ENCODE measurements around the gene PLCG2.
"Not testable (repeated sequence)": the region's sequence is repeated elsewhere in the genome, so short reads cannot be mapped to it uniquely, and the experiment has no call there.

Gene PLCG2

DNA sequence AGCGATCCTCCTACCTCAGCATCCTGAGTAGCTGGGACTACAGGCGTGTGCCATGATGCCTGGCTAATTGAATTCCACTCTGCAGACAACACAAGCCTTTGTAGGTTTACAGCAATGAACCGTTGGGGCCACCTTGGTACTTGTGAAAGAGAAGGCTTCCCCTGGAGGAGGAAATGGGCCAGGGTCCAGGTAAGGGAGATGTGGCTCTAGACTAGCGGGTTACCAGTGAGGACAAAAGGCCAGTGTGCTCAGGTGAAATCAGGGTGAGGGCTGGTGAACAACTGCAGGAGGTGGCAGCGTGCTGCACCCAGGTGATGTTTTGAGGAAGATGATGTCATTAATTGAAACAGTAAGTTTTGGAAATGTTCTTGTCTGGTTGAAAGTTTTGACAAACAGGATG lies 225.5 kb downstream of the PLCG2 start:
- ChIA-PET POLR2A (ENCODE audit: low non-redundant PET) (no interaction called here), CTCF (no interaction called here)
- H3K27ac ChIP-seq: no peak overlapping the region
- no peak for DNase-seq (ENCODE audit: low spot score)
- TF ChIP-seq, protein P1, sequence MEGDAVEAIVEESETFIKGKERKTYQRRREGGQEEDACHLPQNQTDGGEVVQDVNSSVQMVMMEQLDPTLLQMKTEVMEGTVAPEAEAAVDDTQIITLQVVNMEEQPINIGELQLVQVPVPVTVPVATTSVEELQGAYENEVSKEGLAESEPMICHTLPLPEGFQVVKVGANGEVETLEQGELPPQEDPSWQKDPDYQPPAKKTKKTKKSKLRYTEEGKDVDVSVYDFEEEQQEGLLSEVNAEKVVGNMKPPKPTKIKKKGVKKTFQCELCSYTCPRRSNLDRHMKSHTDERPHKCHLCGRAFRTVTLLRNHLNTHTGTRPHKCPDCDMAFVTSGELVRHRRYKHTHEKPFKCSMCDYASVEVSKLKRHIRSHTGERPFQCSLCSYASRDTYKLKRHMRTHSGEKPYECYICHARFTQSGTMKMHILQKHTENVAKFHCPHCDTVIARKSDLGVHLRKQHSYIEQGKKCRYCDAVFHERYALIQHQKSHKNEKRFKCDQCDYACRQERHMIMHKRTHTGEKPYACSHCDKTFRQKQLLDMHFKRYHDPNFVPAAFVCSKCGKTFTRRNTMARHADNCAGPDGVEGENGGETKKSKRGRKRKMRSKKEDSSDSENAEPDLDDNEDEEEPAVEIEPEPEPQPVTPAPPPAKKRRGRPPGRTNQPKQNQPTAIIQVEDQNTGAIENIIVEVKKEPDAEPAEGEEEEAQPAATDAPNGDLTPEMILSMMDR (conservative IDR thresholded peaks at IDR 0.05; ENCODE audit: low read depth): no peak

DNA sequence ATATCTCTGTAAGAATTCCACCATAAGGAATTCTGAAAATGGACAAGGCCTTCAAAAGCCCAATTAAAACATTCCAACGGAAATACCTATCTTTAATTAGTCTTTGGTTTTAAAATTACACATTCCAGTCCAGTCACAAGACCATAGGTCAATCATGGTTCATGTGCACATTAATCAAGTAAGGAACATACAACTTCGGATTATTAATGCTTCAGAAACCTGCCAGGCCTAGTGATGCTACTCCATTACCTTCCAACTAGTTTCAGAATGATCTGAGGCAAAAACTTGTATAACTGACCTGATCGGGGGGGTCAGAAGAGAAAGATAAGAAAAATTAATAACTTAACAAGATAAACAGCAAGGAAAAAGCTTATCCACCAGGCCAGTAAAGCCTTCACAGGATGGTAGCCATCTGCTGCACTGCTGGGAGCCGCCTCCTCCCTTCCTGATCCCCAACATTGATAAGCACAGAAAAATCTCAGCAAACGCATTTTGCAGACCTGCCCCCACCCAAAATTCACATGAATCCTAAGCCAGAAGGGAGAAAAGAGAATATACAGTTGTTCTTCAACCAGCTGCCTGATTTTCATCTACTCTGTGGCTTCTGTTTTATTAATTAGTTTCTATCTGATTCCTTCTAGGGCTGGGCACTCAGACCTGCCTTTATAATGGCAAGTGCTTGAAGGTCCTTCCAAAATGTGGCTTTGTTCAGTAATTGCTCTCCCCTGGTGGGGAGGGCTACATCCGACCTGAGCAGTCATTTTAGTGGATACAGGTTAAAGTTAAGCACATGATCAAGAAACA lies 226.1 kb downstream of the PLCG2 start:
- ChIA-PET POLR2A (ENCODE audit: low non-redundant PET) (no interaction called here), CTCF (no interaction called here)
- TF ChIP-seq, protein P1 (conservative IDR thresholded peaks at IDR 0.05; ENCODE audit: low read depth): no peak
- no peak overlapping the region for H3K27ac ChIP-seq
- DNase-seq (ENCODE audit: low spot score): no peak

DNA sequence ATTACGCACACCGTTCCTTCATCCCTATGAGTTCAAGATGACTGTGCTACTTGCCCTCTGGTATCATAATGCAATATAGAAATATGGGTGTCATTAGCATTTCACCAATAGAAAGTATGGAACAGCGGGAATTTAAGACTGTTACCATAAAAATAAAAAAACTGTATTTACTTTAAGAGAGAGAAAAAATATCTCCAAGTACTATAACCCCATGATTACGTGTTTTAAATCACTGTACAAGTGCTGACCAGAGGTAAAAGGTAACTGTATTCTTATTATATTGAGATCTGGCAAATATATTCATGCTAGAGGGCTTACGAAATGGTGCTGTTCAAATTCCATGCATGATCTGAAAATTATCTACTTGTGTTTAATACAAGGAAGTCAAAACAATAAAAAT lies 226.9 kb downstream of the PLCG2 start:
- CTCF ChIA-PET: no interaction called here
- no peak overlapping the region for H3K27ac ChIP-seq
- POLR2A ChIA-PET (ENCODE audit: low non-redundant PET): no interaction called here
- no peak for DNase-seq (ENCODE audit: low spot score)
- TF ChIP-seq, protein P1 (conservative IDR thresholded peaks at IDR 0.05; ENCODE audit: low read depth): no peak

DNA sequence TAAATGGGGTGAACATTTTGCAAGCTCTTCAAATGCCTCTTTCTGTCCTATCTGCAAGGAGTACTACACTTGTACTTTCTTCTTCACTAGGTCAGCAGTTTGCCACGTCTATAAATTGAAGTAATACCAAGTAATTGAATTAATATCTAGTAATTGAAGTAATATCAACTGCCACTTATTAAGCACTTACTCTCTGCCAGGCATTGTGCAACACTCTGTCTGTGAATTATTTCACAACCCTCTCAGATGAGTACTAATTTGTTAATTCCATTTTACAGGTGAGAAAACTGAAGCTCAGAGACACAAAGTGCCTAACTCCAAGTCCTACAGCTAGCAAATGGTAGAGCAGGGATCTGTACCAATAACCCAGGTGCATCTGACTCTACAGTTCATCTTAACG lies 228.1 kb downstream of the PLCG2 start:
- H3K27ac ChIP-seq: no peak overlapping the region
- CTCF ChIA-PET: interaction anchor here (1.0 kb wide), 1 partner anchor 9 kb away, joined by 3 read pairs; no protein-coding TSS in a partner anchor
- TF ChIP-seq, protein P1 (conservative IDR thresholded peaks at IDR 0.05; ENCODE audit: low read depth): no peak
- no peak for DNase-seq (ENCODE audit: low spot score)
- POLR2A ChIA-PET (ENCODE audit: low non-redundant PET): no interaction called here

DNA sequence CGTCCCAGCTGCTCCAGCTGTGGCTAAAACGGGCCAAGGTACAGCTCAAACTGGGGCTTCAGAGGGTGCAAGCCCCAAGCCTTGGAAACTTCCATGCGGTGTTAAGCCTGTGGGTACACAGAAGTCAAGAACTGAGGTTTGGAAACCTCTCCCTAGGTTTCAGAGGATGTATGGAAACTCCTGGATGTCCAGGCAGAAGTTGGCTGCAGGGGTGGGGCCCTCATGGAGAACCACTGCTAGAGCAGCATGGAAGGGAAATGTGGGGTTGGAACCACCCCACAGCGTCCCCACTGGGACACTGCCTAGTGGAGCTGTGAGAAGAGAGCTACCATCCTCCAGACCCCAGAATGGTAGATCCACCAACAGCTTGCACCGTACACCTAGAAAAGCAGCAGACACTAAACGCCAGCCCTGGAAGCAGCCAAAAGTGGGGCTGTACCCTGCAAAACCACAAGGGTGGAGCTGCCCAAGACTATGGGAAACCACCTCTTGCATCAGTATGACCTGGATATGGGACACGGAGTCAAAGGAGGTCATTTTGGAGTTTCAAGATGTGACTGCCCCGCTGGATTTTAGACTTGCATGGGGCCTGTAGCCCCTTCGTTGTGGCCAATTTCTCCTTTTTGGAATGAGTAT lies 230.0 kb downstream of the PLCG2 start:
- TF ChIP-seq, protein P1 (conservative IDR thresholded peaks at IDR 0.05; ENCODE audit: low read depth): no peak
- DNase-seq (ENCODE audit: low spot score): no peak
- ChIA-PET CTCF (no interaction called here), POLR2A (ENCODE audit: low non-redundant PET) (no interaction called here)
- H3K27ac ChIP-seq: no peak overlapping the region

DNA sequence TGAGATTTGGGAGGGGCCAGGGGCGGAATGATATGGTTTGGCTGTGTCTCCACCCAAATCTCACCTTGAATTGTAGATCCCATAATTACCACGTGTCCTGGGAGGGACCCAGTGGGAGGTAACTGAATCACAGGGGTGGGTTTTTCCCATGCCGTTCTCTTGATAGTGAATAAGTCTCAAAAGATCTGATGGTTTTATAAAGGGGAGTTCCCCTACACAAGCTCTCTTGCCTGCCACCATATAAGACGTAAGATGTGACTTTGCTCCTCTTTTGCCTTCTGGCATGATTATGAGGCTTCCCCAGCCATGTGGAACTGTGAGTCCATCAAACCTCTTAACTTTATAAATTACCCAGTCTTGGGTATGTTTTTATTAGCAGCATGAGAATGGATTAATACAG lies 230.7 kb downstream of the PLCG2 start:
- DNase-seq (ENCODE audit: low spot score); CTCF ChIA-PET; POLR2A ChIA-PET (ENCODE audit: low non-redundant PET); H3K27ac ChIP-seq: not testable (repeated sequence)

DNA sequence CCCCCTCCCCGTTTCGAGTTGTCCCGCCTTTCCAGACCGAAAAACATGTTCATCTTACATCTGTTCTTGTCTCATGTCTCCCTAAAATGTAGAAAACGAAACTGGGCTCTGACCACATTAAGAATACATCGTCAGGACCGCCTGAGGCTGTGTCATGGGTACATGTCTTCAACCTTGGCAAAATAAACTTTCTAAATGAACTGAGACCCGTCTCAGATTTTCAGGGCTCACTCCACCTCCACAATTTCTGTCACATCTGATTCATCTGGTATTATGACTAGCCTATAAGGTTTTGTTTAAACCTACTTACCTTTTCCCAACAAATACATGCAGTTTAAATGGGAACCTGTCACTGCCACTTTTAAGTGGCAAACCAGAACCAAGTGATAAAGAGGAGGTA lies 231.6 kb downstream of the PLCG2 start:
- TF ChIP-seq, protein P1 (conservative IDR thresholded peaks at IDR 0.05; ENCODE audit: low read depth): no peak
- CTCF ChIA-PET: interaction anchor here (0.7 kb wide), 1 partner anchor 10 kb away, joined by 4 read pairs; no protein-coding TSS in a partner anchor
- H3K27ac ChIP-seq: peak overlapping the region; percentile 48; the same call in 1 of the 2 replicates

More for the DNA sequence above, 231.6 kb downstream of the PLCG2 start:
- POLR2A ChIA-PET (ENCODE audit: low non-redundant PET): no interaction called here
- no peak for DNase-seq (ENCODE audit: low spot score)
